DND-41 (cell line): ENCODE measurements around the gene SIDT1.

ENCODE experiments used
- CTCF ChIP-seq: IDR thresholded peaks from 2 replicates; pipeline ENCODE4 v1.5.1; 2012; ENCODE audit warnings: borderline replicate concordance, low read length, moderate library complexity, mild to moderate bottlenecking; ENCODE audit not compliant: poor library complexity, severe bottlenecking; ENCODE audit errors: extremely low read depth
- EZH2 ChIP-seq: IDR thresholded peaks from 3 replicates; pipeline ENCODE4 v1.6.1; 2012; ENCODE audit warnings: borderline replicate concordance, low read depth, mild to moderate bottlenecking, moderate library complexity, low read length, inconsistent platforms; ENCODE audit not compliant: severe bottlenecking

DNA sequence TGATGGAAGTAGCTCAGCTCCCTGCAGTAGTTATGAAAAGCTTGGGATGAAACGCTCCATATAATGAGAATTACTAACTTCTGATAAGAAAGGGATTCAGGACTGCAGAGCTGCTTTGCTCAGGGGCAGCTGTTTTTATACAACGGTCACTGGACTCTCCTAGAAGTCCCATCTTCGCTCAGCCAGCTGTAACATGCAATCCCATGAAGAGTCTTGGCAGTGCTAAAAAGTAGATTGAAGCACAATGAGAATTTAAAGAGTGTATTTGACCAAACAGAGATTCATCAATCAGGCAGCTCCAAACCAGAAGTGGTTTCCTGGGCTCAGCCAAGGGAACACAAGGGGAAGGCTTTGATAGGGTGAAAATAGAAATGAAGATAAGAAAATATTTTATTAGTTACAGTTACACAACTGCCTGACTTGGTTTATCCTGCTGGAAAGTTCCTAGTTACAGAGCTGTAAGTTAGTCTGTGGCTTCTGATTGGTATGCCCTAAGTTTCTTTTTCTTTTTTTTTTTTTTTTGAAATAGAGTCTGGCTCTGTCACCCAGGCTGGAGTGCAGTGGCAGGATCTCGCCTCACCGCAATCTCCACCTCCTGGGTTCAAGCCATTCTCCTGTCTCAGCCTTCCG, 24.1 kb downstream of the SIDT1 start:
- TF ChIP-seq CTCF (no peak), EZH2 (no peak)
